Keratinocyte (primary cell): Measurements from ENCODE around the gene ARRB1.

Source experiments
- CTCF ChIP-seq, 3 experiments: IDR thresholded peaks in 1 of 3; conservative IDR thresholded peaks in 1 of 3; optimal IDR thresholded peaks in 1 of 3; 2 replicates in 2 of 3; 3 replicates in 1 of 3; pipeline versions ENCODE3 to v1.5.1; 2011; ENCODE audit warnings: low read length in 3 of 3, mild to moderate bottlenecking in 3 of 3, moderate library complexity in 2 of 3, control low read depth in 1 of 3, inconsistent platforms in 1 of 3; ENCODE audit not compliant: insufficient read depth in 2 of 3; ENCODE audit errors: extremely low read depth in 1 of 3
- EZH2 ChIP-seq: IDR thresholded peaks from one replicate; pipeline ENCODE4 v1.6.1; 2012; ENCODE audit warnings: inconsistent platforms, mild to moderate bottlenecking, low read length, moderate library complexity

GRCh38 chr11:75238595-75239440 lies 112.6 kb downstream of the ARRB1 start:
- TF ChIP-seq CTCF (optimal IDR thresholded peaks at IDR 0.05 in 1 of 3, IDR thresholded peaks at IDR 0.05 in 1 of 3, conservative IDR thresholded peaks at IDR 0.05 in 1 of 3; ENCODE audit: extremely low read depth in 1 of 3, insufficient read depth in 2 of 3, low read length in 3 of 3) (no peak), EZH2 (no peak)
